Right cardiac atrium (tissue), 5 donors: Measurements from ENCODE around the gene KIFBP. TPM values are rescaled to one million over a fixed set of nuclear protein-coding genes. Genes with fewer than 3 reads are reported as not detected.

ENCODE experiments used
- ATAC-seq, 2 donors: fragments of 200-7000 bp; cut with Tn5 transposase; one replicate each; pipeline versions ENCODE4 v1.8.0 to v1.9.1; 2020; ENCODE audit warnings: moderate library complexity in 2 of 2, mild to moderate bottlenecking in 1 of 2
- DNase-seq, 3 donors: peaks; one replicate each; pipeline ENCODE4 v3.0.0-alpha.2; 2020
- H3K27ac ChIP-seq: one replicate; pipeline ENCODE4 v1.5.1; 2013; ENCODE audit warnings: mild to moderate bottlenecking, low read length, control low read depth, moderate library complexity
- H3K27me3 ChIP-seq: one replicate; pipeline ENCODE4 v1.6.1; 2013; ENCODE audit not compliant: control insufficient read depth, insufficient read depth
- H3K4me1 ChIP-seq: one replicate; pipeline ENCODE4 v1.6.1; 2013; ENCODE audit warnings: low read length; ENCODE audit not compliant: control insufficient read depth, insufficient read depth
- H3K4me3 ChIP-seq: one replicate; pipeline ENCODE4 v1.5.1; 2013; ENCODE audit warnings: low read length, control low read depth
- H3K9me3 ChIP-seq: one replicate; pipeline ENCODE4 v1.6.1; 2013; ENCODE audit warnings: low read length; ENCODE audit not compliant: control insufficient read depth
- WGBS: extraction: QIAGEN DNeasy Blood & Tissue Kit; methylation state at CpG from one replicate; pipeline ENCODE4 v1.1.7; 2013; 5-methylcytosine and 5-hydroxymethylcytosine counted together
- intact Hi-C, 4 donors: fragments of 100-400 bp; cut with DNase I; formaldehyde crosslinking; loops; one replicate each; pipeline versions ENCODE4 v1.11.0 to v1.14.0; 2022 to 2023
- polyA plus RNA-seq: library from polyadenylated mRNA; stranded (reverse); fragments of 200-250 nt; gene quantifications from one replicate; pipeline ENCODE4 v1.2.3, GENCODE V29; 2013
- total RNA-seq, 4 donors: library from RNA; stranded (reverse); fragmentation: NEBNext Ultra II Directional; extraction: Animal tissue kit (Norgen Biotek cat#: 25700); gene quantifications; one replicate each; pipeline ENCODE4 v1.2.1, GENCODE V29; 2021
- donor health status: healthy with polysubstance abuse.
- donor health status: DM: no; HTN: yes; CAD: no.
- donor health status: DM: no; HTN: no; CAD: no.
- donor health status: DM: no; HTN: yes; CAD: no; lungs with severe emphysema.
- donor health status: DM: yes; HTN: yes; CAD: no.

The KIFBP gene
- total and polyA plus RNA-seq, 5 donors = 29.2 to 36.9 (median 33.9) TPM

GRCh38 chr10:69062901-69063300 lies 74.3 kb downstream of the KIFBP start:
- ATAC-seq (no peak), DNase-seq (no peak)
- no peak overlapping the region for H3K4me3 ChIP-seq
- peaks cover 14% of the 10 kb centered on the region for H3K4me1 ChIP-seq
- WGBS = 87% methylated on average over 5 of the region's 5 CpGs
- intact Hi-C loops = no loop called here
- no peaks in the 10 kb centered on the region for H3K27me3 ChIP-seq
- no peak overlapping the region for H3K27ac ChIP-seq
- H3K9me3 ChIP-seq = no peaks in the 10 kb centered on the region

DNA sequence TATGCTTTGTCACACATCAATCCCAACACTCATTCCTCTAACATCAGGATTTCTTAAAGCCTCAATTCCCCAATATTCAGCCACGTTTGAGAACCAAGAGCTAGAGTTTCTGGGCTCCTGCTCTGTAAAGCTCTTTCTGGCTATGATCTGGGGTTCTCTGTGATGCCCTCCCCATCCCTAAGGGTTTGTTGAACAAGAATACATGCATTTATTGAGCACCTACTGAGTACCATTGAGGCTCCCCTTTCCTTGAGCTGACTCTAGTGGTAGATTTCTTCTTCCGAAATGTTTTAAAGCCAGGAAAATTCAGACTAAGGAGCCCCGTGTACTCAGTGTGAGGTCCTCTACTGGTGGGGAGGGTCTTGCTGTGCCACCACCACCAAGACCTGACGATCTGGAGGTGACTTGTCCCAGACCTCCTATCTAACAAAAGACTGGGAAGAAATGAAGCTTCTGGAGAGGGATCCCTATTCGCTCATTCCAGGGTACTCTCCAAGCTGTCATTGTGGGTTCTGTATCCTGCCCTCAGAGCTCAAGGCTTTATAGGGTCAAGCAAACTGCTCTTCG lies 76.2 kb downstream of the KIFBP start:
- peaks cover 15% of the 10 kb centered on the region for H3K4me1 ChIP-seq
- no peak overlapping the region for H3K4me3 ChIP-seq
- ATAC-seq (no peak), DNase-seq (no peak)
- intact Hi-C loops = no loop called here
- peak overlapping the region; percentile 89 for H3K27ac ChIP-seq
- no peaks in the 10 kb centered on the region for H3K27me3 ChIP-seq
- 85% methylated on average over 6 of the region's 6 CpGs for WGBS
- no peaks in the 10 kb centered on the region for H3K9me3 ChIP-seq

- ATAC-seq (peak in 1 of 2 donors; percentile 20), DNase-seq (peak in 2 of 3 donors; percentile 69 to 75)
- Histone ChIP-seq H3K4me1 (peaks cover 15% of the 10 kb centered on the region), H3K27ac (peak overlapping the region; percentile 89), H3K4me3 (no peak overlapping the region), H3K27me3 (no peaks in the 10 kb centered on the region), H3K9me3 (no peaks in the 10 kb centered on the region)
- intact Hi-C loops = no loop called here
- WGBS = 49% methylated on average over 8 of the region's 8 CpGs
Observed at GRCh38 chr10:69065406-69066361, 77.1 kb downstream of the KIFBP start.

Other genes with a start within 250 kb of the KIFBP start
- gene STOX1, start 161.3 kb upstream of the KIFBP start, total RNA-seq = under 1 TPM; 0.14 to 0.45 (median 0.25) TPM
- 0.25 TPM for gene STOX1, start 161.3 kb upstream of the KIFBP start, polyA plus RNA-seq
- 10 to 100 TPM; 23.6 to 26.7 (median 24.7) TPM for gene DDX50, start 87.5 kb upstream of the KIFBP start, total RNA-seq
- 15.5 TPM for gene DDX50, start 87.5 kb upstream of the KIFBP start, polyA plus RNA-seq
- gene DDX21, start 32.6 kb upstream of the KIFBP start, total RNA-seq = 10 to 100 TPM; 18.6 to 44.0 (median 21.5) TPM
- gene DDX21, start 32.6 kb upstream of the KIFBP start, polyA plus RNA-seq = 9.4 TPM
- gene SRGN, start 99.3 kb downstream of the KIFBP start, total RNA-seq = 100 to 1,000 TPM in 1 of 4 donors, 10 to 100 TPM in 3; 53.4 to 102 (median 76.8) TPM
- gene SRGN, start 99.3 kb downstream of the KIFBP start, polyA plus RNA-seq = 69.5 TPM
- gene VPS26A, start 135.4 kb downstream of the KIFBP start, total RNA-seq = 10 to 100 TPM; 29.6 to 40.8 (median 38.7) TPM
- gene VPS26A, start 135.4 kb downstream of the KIFBP start, polyA plus RNA-seq = 19.7 TPM
- 10 to 100 TPM; 29.9 to 38.0 (median 33.5) TPM for gene SUPV3L1, start 191.4 kb downstream of the KIFBP start, total RNA-seq
- gene SUPV3L1, start 191.4 kb downstream of the KIFBP start, polyA plus RNA-seq = 53.5 TPM
- under 1 TPM in 2 of 4 donors, not detected in 2; 0.15 to 0.42 TPM for gene HKDC1, start 231.5 kb downstream of the KIFBP start, total RNA-seq
- 0.05 TPM for gene HKDC1, start 231.5 kb downstream of the KIFBP start, polyA plus RNA-seq